Natural killer cell (primary cell): ENCODE results near the gene CDC45. TPM values are rescaled to one million over a fixed set of nuclear protein-coding genes. Genes with fewer than 3 reads are reported as not detected.

Source experiments
- ATAC-seq, 3 donors: fragments of 150-1000 bp in 2 of 3; fragments of 200-7000 bp in 1 of 3; cut with Tn5 transposase; 1 replicate in 1 of 3; 2 replicates in 2 of 3; pipeline ENCODE4 v1.10.0; 2021; ENCODE audit warnings: mild to moderate bottlenecking in 2 of 3, moderate library complexity in 2 of 3
- DNase-seq, 2 donors: peaks; one replicate each; pipeline versions ENCODE4 v3.0.0 to v3.0.0-alpha.2; 2013 to 2021; ENCODE audit warnings: mixed read lengths in 1 of 2
- H3K27ac ChIP-seq: one replicate; pipeline ENCODE4 v1.5.1; 2013; ENCODE audit warnings: mild to moderate bottlenecking, low read length
- H3K27me3 ChIP-seq: one replicate; pipeline ENCODE4 v1.6.1; 2013; ENCODE audit warnings: low read length; ENCODE audit not compliant: control insufficient read depth, insufficient read depth
- H3K36me3 ChIP-seq: one replicate; pipeline ENCODE4 v1.6.1; 2013; ENCODE audit warnings: low read length; ENCODE audit not compliant: control insufficient read depth, insufficient read depth
- H3K4me1 ChIP-seq: one replicate; pipeline ENCODE4 v1.6.1; 2013; ENCODE audit warnings: low read length; ENCODE audit not compliant: control insufficient read depth, insufficient read depth
- H3K4me3 ChIP-seq: one replicate; pipeline ENCODE4 v1.5.1; 2013; ENCODE audit warnings: low read length
- H3K9me3 ChIP-seq: one replicate; pipeline ENCODE4 v1.6.1; 2013; ENCODE audit warnings: low read length; ENCODE audit not compliant: control insufficient read depth, insufficient read depth
- H3K27ac Mint-ChIP-seq, 2 donors: one replicate each; pipeline ENCODE4 v1.8.0; 2022; ENCODE audit warnings: mild to moderate bottlenecking in 2 of 2, mixed read lengths in 2 of 2, moderate library complexity in 1 of 2
- H3K27me3 Mint-ChIP-seq, 2 donors: one replicate each; pipeline ENCODE4 v1.8.0; 2022; ENCODE audit warnings: low read depth in 2 of 2, mixed read lengths in 2 of 2
- H3K36me3 Mint-ChIP-seq: one replicate; pipeline ENCODE4 v1.8.0; 2022; ENCODE audit warnings: mixed read lengths
- H3K4me1 Mint-ChIP-seq, 2 donors: one replicate each; pipeline ENCODE4 v1.8.0; 2022; ENCODE audit warnings: mixed read lengths in 2 of 2
- H3K4me3 Mint-ChIP-seq: one replicate; pipeline ENCODE4 v1.8.0; 2022; ENCODE audit warnings: mild to moderate bottlenecking, moderate library complexity, mixed read lengths
- H3K9me3 Mint-ChIP-seq, 2 donors: one replicate each; pipeline ENCODE4 v1.8.0; 2022; ENCODE audit warnings: mixed read lengths in 2 of 2
- CTCF ChIP-seq: fragments of 200-600 bp; IDR thresholded peaks from one replicate; pipeline ENCODE4 v1.8.0; 2022; ENCODE audit warnings: antibody characterized with exemption
- WGBS: methylation state at CpG from one replicate; pipeline ENCODE4 v1.1.7; 2013; ENCODE audit warnings: missing lambda C conversion rate; ENCODE audit not compliant: insufficient coverage; 5-methylcytosine and 5-hydroxymethylcytosine counted together
- intact Hi-C: fragments of 100-400 bp; cut with micrococcal nuclease; formaldehyde crosslinking; loops from one replicate; pipeline ENCODE4 v1.14.2; 2022
- total RNA-seq, 4 donors: library from RNA; stranded (reverse); fragments of 120-200 nt in 1 of 4; gene quantifications; one replicate each; pipeline versions ENCODE4 v1.2.3 to v1.2.4, GENCODE V29; 2013 to 2022

The CDC45 gene
- total RNA-seq, 3 donors from 2014 or later (not counting 1 experiment from before 2014, with no cell fraction given) = 1.6 to 4.8 (median 3.3) TPM

GRCh38 chr22:19533049-19533626 lies 53.4 kb downstream of the CDC45 start:
- H3K27ac ChIP-seq = no peak overlapping the region
- TF ChIP-seq CTCF = no peak
- intact Hi-C loops = no loop called here
- Mint-ChIP-seq H3K27ac (no peak overlapping the region), H3K27me3 (no peaks in the 10 kb centered on the region), H3K4me3 (no peak overlapping the region), H3K36me3 (no peaks in the 10 kb centered on the region), H3K4me1 (no peaks in the 10 kb centered on the region), H3K9me3 (no peaks in the 10 kb centered on the region)
- H3K4me3 ChIP-seq = no peak overlapping the region
- 95% methylated on average over 7 of the region's 8 CpGs for WGBS
- H3K9me3 ChIP-seq = no peaks in the 10 kb centered on the region
- H3K36me3 ChIP-seq = no peaks in the 10 kb centered on the region
- no peak for ATAC-seq
- no peaks in the 10 kb centered on the region for H3K4me1 ChIP-seq
- no peaks in the 10 kb centered on the region for H3K27me3 ChIP-seq
- no peak for DNase-seq

GRCh38 chr22:19533857-19534256 lies 54.1 kb downstream of the CDC45 start:
- no peaks in the 10 kb centered on the region for H3K4me1 ChIP-seq
- ATAC-seq (no peak), DNase-seq (no peak)
- intact Hi-C loops = no loop called here
- Mint-ChIP-seq H3K9me3 (no peaks in the 10 kb centered on the region), H3K36me3 (no peaks in the 10 kb centered on the region), H3K27ac (no peak overlapping the region), H3K4me1 (no peaks in the 10 kb centered on the region), H3K4me3 (no peak overlapping the region), H3K27me3 (no peaks in the 10 kb centered on the region)
- TF ChIP-seq CTCF = no peak
- no peaks in the 10 kb centered on the region for H3K36me3 ChIP-seq
- H3K9me3 ChIP-seq = no peaks in the 10 kb centered on the region
- no peak overlapping the region for H3K4me3 ChIP-seq
- H3K27ac ChIP-seq = no peak overlapping the region
- no peaks in the 10 kb centered on the region for H3K27me3 ChIP-seq

- Histone ChIP-seq H3K4me1 (no peaks in the 10 kb centered on the region), H3K9me3 (no peaks in the 10 kb centered on the region), H3K27me3 (no peaks in the 10 kb centered on the region), H3K4me3 (no peak overlapping the region), H3K27ac (no peak overlapping the region), H3K36me3 (no peaks in the 10 kb centered on the region)
- no peaks in the 10 kb centered on the region for H3K9me3 Mint-ChIP-seq
- no peaks in the 10 kb centered on the region for H3K4me1 Mint-ChIP-seq
- H3K4me3 Mint-ChIP-seq = no peak overlapping the region
- no peak overlapping the region for H3K27ac Mint-ChIP-seq
- WGBS = 7% methylated on average over 2 of the region's 3 CpGs
- intact Hi-C loops = no loop called here
- H3K27me3 Mint-ChIP-seq = peaks cover 0 to 5% of the 10 kb centered on the region in 2 donors
- DNase-seq = no peak
- TF ChIP-seq CTCF = no peak
- no peak for ATAC-seq
- no peaks in the 10 kb centered on the region for H3K36me3 Mint-ChIP-seq
Measured at GRCh38 chr22:19535001-19535400, 55.3 kb downstream of the CDC45 start.

- Histone ChIP-seq H3K27ac (no peak overlapping the region), H3K36me3 (no peaks in the 10 kb centered on the region), H3K4me3 (no peak overlapping the region), H3K27me3 (no peaks in the 10 kb centered on the region), H3K9me3 (no peaks in the 10 kb centered on the region), H3K4me1 (no peaks in the 10 kb centered on the region)
- DNase-seq (no peak), ATAC-seq (no peak)
- TF ChIP-seq CTCF = no peak
- 93% methylated on average over 9 of the region's 9 CpGs for WGBS
- Mint-ChIP-seq H3K4me1 (no peaks in the 10 kb centered on the region), H3K27me3 (peaks cover 0 to 5% of the 10 kb centered on the region in 2 donors), H3K9me3 (no peaks in the 10 kb centered on the region), H3K36me3 (no peaks in the 10 kb centered on the region), H3K4me3 (no peak overlapping the region), H3K27ac (no peak overlapping the region)
- intact Hi-C loops = no loop called here
Measured at GRCh38 chr22:19536564-19536963, 56.8 kb downstream of the CDC45 start.
